Peyer's patch (tissue), 4 donors: ENCODE results near the gene TEX19.

ENCODE experiments used
- CTCF ChIP-seq, 6 experiments: fragments of 450-650 bp in 4 of 6; fragments of 200-600 bp in 2 of 6; sonication (generic) in 1 of 6; IDR thresholded peaks; one replicate each; pipeline ENCODE4 v1.5.1; 2017 to 2019; ENCODE audit warnings: antibody characterized with exemption in 6 of 6, mild to moderate bottlenecking in 3 of 6, moderate library complexity in 1 of 6
- POLR2A ChIP-seq, 2 donors: fragments of 450-650 bp; IDR thresholded peaks; one replicate each; pipeline ENCODE4 v1.5.1; 2017; ENCODE audit warnings: antibody characterized with exemption in 2 of 2, mild to moderate bottlenecking in 2 of 2, moderate library complexity in 2 of 2

DNA sequence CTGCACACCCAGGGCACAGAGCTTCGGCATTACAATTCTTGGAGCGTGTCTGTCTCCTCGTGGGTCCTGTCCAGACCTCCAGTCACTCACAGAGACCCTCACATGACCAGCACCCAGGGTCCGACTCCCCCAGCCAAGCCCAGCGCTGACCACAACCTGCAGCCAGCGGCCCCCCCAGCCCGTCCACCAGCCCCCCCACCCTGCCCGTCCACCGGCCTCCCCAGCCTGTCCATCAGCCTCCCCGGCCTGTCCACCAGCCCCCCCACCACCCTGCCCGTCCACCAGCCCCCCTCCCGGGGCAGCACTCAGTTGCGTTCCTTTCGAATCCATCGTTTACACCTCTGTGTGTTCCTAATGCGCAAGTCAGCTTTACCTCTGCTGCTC, 31.3 kb upstream of the TEX19 start:
- TF ChIP-seq CTCF (IDR thresholded peaks at IDR 0.05) (no peak), POLR2A (IDR thresholded peaks at IDR 0.05) (no peak)
